Endothelial cell (in vitro differentiated cells): ENCODE data around the gene ACAP1. TPM values are rescaled to one million over a fixed set of nuclear protein-coding genes. Genes with fewer than 3 reads are reported as not detected.
"Not testable (repeated sequence)": the region's sequence is repeated elsewhere in the genome, so short reads cannot be mapped to it uniquely, and the experiment has no call there.

Source experiments
- DNase-seq: peaks from one replicate; pipeline ENCODE4 v3.0.0; 2021; ENCODE audit warnings: low spot score
- H3K27ac Mint-ChIP-seq: one replicate; pipeline ENCODE4 v1.8.0; 2021; ENCODE audit warnings: mixed read lengths, inconsistent platforms; ENCODE audit not compliant: unreplicated experiment
- H3K27me3 Mint-ChIP-seq: one replicate; pipeline ENCODE4 v1.8.0; 2021; ENCODE audit warnings: mild to moderate bottlenecking, moderate library complexity, mixed read lengths, inconsistent platforms; ENCODE audit not compliant: unreplicated experiment
- H3K36me3 Mint-ChIP-seq: one replicate; pipeline ENCODE4 v1.8.0; 2021; ENCODE audit warnings: mild to moderate bottlenecking, low read depth, mixed read lengths, inconsistent platforms; ENCODE audit not compliant: unreplicated experiment
- H3K4me1 Mint-ChIP-seq: one replicate; pipeline ENCODE4 v1.8.0; 2021; ENCODE audit warnings: mild to moderate bottlenecking, mixed read lengths, inconsistent platforms; ENCODE audit not compliant: unreplicated experiment
- H3K4me3 Mint-ChIP-seq: one replicate; pipeline ENCODE4 v1.8.0; 2021; ENCODE audit warnings: mild to moderate bottlenecking, mixed read lengths, inconsistent platforms; ENCODE audit not compliant: unreplicated experiment
- H3K9me3 Mint-ChIP-seq: one replicate; pipeline ENCODE4 v1.8.0; 2021; ENCODE audit warnings: mixed read lengths, inconsistent platforms; ENCODE audit not compliant: unreplicated experiment
- CTCF ChIP-seq: fragments of 200-600 bp; sonication (generic); IDR thresholded peaks from one replicate; pipeline ENCODE4 v1.5.0; 2021; ENCODE audit warnings: antibody characterized with exemption; ENCODE audit not compliant: unreplicated experiment
- total RNA-seq: library from RNA; stranded (reverse); fragmentation: NEBNext Ultra II Directional; extraction: Animal tissue kit (Norgen Biotek cat#: 25700); gene quantifications from one replicate; pipeline ENCODE4 v1.2.1, GENCODE V29; 2021; ENCODE audit not compliant: unreplicated experiment

The ACAP1 gene
- total RNA-seq, 1 donor from 2014 or later, result 5.5 TPM

- H3K27ac Mint-ChIP-seq, result no peak overlapping the region
- no peak overlapping the region for H3K4me3 Mint-ChIP-seq
- no peak for DNase-seq
- TF ChIP-seq CTCF, result no peak
- H3K27me3 Mint-ChIP-seq, result peaks cover 9% of the 10 kb centered on the region
- no peaks in the 10 kb centered on the region for H3K9me3 Mint-ChIP-seq
- H3K36me3 Mint-ChIP-seq, result peaks cover 3% of the 10 kb centered on the region
- peaks cover 13% of the 10 kb centered on the region for H3K4me1 Mint-ChIP-seq
These were observed 21.1 kb downstream of the ACAP1 start for GRCh38 chr17:7357381-7357780.

DNA sequence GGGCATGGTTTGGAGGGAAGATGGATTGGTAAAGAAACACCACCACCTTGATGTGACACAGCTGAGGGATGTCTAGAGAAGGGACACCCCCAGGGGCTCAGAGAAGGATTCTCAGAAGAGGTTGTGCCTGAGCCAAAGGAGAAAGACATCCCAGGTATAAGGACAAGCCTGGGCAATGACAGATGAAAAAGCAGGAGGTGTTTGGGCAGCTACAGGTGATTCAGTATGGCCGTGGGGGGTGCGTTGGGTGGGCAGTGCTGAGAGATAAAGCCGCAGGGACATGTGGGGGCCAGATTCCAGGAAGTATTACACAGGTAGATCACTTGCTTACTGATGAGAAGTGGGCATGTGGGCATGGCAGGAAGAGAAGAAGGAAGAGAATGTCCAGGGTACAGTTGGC is 25.6 kb downstream of the ACAP1 start:
- Mint-ChIP-seq H3K27me3 (no peaks in the 10 kb centered on the region), H3K4me3 (peak overlapping the region; percentile 22), H3K9me3 (no peaks in the 10 kb centered on the region), H3K36me3 (peaks cover 3% of the 10 kb centered on the region), H3K27ac (no peak overlapping the region), H3K4me1 (peaks cover 9% of the 10 kb centered on the region)
- no peak for DNase-seq
- TF ChIP-seq CTCF, result no peak

DNA sequence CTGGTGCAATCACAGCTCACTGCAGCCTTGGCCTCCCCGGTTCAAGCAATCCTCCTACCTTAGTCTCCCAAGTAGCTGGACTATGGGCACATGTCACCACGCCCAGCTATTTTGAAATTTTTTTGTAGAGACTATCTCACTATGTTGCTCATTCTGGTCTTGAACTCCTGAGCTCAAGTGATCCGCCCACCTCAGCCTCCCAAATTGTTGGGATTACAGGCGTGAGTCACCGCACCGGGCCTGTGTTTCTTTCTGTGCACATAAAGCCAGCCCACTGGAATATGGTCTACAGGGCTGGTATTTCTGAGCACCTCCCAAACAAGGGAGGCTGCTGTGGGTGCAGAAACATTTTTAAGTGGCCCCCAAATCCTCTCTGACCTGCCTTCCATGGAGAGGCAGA is 27.0 kb downstream of the ACAP1 start:
- H3K4me3 Mint-ChIP-seq, result no peak overlapping the region
- DNase-seq, result no peak
- H3K9me3 Mint-ChIP-seq, result no peaks in the 10 kb centered on the region
- TF ChIP-seq CTCF, result no peak
- no peak overlapping the region for H3K27ac Mint-ChIP-seq
- peaks cover 3% of the 10 kb centered on the region for H3K36me3 Mint-ChIP-seq
- peaks cover 9% of the 10 kb centered on the region for H3K4me1 Mint-ChIP-seq
- no peaks in the 10 kb centered on the region for H3K27me3 Mint-ChIP-seq

DNA sequence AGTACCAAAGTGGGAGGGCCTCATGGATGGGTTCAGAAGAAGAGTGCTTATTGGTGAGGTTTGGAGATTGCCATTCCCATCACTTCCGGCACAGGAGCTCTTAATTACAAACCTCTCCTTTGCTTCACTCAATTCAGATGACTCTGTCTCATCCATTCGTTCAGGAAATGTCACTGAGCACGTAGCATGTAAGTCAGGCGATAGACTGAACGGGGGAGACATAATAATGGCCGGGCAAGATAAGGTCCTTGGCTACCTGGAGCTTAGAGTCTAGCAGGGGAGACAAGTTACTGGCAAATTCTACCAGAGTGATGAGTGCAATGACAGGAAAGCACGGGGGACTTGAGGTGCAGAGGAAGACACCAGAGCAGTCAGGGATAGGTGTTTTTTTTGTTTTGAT is 29.6 kb downstream of the ACAP1 start:
- not testable (repeated sequence) for H3K27me3 Mint-ChIP-seq, H3K4me3 Mint-ChIP-seq, DNase-seq, H3K9me3 Mint-ChIP-seq, H3K4me1 Mint-ChIP-seq, H3K36me3 Mint-ChIP-seq, H3K27ac Mint-ChIP-seq

GRCh38 chr17:7367083-7367482 is 30.8 kb downstream of the ACAP1 start:
- Mint-ChIP-seq H3K27ac (no peak overlapping the region), H3K27me3 (peaks cover 2% of the 10 kb centered on the region), H3K4me3 (no peak overlapping the region), H3K9me3 (no peaks in the 10 kb centered on the region), H3K4me1 (no peaks in the 10 kb centered on the region), H3K36me3 (peaks cover under 1% of the 10 kb centered on the region)
- no peak for DNase-seq
- no peak for TF ChIP-seq CTCF
